ENCODE data around the gene TMEM156.

Gene TMEM156

DNA sequence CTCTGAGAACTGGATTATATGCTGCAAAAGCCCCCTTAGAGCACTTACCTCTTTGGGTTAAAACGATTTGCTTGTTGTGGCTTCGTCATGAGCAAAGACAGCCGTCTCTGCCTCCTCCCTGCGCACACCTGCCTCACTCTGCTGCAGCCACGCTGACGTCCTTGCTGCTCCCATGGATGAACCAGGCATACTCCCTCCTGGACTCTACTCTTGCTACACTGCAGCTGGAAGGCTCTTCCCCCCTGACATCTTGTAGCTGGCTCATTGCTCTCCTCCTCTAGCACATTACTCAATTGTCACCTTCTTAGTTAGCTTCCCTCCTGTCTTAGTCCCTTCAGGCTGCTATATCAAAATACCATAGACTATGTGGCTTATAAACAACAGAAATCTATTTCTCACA lies 105.3 kb downstream of the TMEM156 start:
- no peak for DNase-seq (ENCODE audit: low read depth in 2 of 2)

DNA sequence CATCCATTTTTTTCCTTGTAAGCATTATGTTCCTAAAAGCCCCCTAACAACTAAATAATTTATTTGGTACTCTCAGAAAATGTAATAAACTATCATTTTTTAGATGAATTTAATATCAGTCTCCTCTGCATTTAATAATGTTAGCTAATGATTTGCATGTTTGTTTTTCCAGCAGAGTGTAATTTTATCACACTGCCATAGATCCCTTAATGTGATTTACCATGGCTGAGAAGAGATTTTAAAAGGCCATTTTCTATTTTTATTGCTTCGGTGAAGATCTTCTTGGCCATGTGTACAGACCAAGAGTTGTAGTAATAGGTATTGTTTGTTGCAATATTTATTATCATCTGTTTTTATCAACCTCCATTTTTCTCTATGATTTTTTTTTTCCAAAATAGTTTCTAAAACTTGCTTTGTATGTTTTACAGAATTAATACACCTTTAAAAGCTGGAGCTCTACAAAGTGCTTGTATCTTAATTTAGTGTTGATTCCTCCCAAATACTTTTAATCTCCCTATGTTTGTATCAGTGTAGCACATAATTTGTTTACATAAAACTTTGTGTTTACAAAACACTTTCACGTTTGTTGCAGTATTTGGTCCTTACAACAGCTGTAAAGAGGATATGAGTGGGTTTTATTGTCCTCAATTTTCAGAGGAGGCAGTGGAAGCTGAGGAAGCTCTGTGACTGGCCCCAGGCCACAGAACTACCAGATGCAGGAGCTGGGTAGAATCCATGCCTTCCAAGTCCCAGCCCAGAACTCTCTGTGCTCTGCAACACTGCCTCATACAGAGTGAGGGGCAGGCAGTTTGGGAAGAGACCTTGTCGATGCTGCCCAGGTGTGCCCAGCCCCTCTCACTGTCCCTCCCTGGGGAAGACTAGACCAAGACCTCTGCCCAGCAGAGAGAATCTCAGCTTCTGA lies 106.5 kb downstream of the TMEM156 start:
- no peak for DNase-seq (ENCODE audit: low read depth in 2 of 2)

GRCh38 chr4:38924353-38924752 lies 107.9 kb downstream of the TMEM156 start:
- no peak for DNase-seq (ENCODE audit: low read depth in 2 of 2)

DNA sequence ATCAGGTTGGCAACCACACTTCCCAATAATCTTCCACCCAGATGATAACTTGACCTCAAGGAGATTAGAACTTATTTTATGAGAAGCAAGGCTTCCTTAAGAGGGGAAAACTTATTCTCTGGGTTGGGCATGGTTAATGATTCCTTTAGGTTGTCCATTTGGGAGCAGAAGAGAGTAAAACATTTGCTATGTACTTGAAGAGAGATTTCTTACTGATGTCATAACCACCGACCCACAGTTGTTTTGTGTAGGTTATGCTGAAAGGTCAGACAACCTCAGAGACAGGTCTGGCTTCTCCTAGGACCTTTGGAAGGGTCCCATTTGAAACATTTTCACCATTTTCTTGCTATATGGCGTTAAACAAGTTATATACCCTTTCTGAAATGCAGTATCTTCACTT lies 108.5 kb downstream of the TMEM156 start:
- no peak for DNase-seq (ENCODE audit: low read depth in 2 of 2)

DNA sequence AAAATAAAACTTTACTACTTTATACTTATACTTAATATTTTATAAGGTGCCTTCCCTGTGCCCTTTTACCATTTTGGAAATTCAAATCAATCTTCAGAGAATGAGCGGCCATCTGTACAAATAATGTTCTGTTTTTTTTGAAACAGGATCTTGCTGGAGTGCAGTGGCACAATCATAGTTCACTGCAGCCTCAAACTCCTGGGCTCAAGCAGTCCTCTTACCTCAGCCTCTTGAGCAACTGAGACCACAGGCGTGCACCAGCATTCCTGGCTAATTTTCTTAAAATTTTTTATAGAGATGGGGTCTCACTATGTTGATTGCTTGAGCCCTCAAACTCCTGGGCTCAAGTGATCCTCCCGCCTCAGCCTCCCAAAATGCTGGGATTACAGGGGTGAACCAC lies 111.1 kb downstream of the TMEM156 start:
- no peak for DNase-seq (ENCODE audit: low read depth in 2 of 2)

- DNase-seq (ENCODE audit: low read depth in 2 of 2): no peak
Measured at GRCh38 chr4:38920677-38921076, 111.5 kb downstream of the TMEM156 start.

GRCh38 chr4:38920186-38920585 lies 112.0 kb downstream of the TMEM156 start:
- no peak for DNase-seq (ENCODE audit: low read depth in 2 of 2)

GRCh38 chr4:38919494-38919893 lies 112.7 kb downstream of the TMEM156 start:
- no peak for DNase-seq (ENCODE audit: low read depth in 2 of 2)

DNA sequence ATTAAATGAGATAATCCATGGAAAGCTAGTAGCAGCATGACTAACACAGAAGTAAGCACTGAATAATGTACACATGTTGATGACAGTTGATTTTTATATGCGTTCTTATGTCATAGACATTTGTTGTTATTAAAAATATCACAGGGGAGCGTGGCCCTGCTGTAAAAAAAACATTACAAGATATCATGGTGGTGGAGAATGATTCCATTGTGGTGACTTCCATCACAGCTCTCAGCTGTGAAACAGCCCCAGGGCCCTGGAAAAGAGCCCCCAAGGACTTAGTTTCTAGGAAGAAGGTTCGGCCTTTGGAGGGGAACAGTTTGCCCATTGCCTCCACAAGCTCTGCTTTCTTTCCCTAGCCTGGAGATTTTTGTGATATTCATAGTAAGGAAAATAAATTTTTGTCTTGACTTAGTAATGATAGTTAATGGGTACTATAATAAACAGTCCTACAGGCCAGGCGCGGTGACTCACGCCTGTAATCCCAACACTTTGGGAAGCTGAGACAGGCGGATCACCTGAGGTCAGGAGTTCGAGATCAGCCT lies 114.7 kb downstream of the TMEM156 start:
- no peak for DNase-seq (ENCODE audit: low read depth in 2 of 2)

Data from fibroblast of skin of left quadriceps (primary cell).